ENCODE data around the gene KCNQ1OT1.

The KCNQ1OT1 gene

GRCh38 chr11:2699531-2700414 is at the start of gene KCNQ1OT1:
KCNQ1OT1 (minus strand) TSS chr11:2699994.
- DNase-seq (ENCODE audit: low read depth) = peak; percentile 68

- no peak for DNase-seq (ENCODE audit: low read depth)
Observed at GRCh38 chr11:2748814-2749554, 49.2 kb upstream of the KCNQ1OT1 start.

- DNase-seq (ENCODE audit: low read depth) = no peak
Observed at GRCh38 chr11:2748061-2748813, 48.4 kb upstream of the KCNQ1OT1 start.

- no peak for DNase-seq (ENCODE audit: low read depth)
Observed at GRCh38 chr11:2747248-2748027, 47.6 kb upstream of the KCNQ1OT1 start.

GRCh38 chr11:2746401-2747247 is 46.8 kb upstream of the KCNQ1OT1 start:
- no peak for DNase-seq (ENCODE audit: low read depth)

- DNase-seq (ENCODE audit: low read depth) = no peak
Observed at GRCh38 chr11:2745511-2745910, 45.7 kb upstream of the KCNQ1OT1 start.

- no peak for DNase-seq (ENCODE audit: low read depth)
Observed at GRCh38 chr11:2744166-2744565, 44.4 kb upstream of the KCNQ1OT1 start.

- DNase-seq (ENCODE audit: low read depth) = no peak
Observed at GRCh38 chr11:2743427-2744110, 43.8 kb upstream of the KCNQ1OT1 start.

- no peak for DNase-seq (ENCODE audit: low read depth)
Observed at GRCh38 chr11:2742611-2743426, 43.0 kb upstream of the KCNQ1OT1 start.

- no peak for DNase-seq (ENCODE audit: low read depth)
Observed at GRCh38 chr11:2742201-2742600, 42.4 kb upstream of the KCNQ1OT1 start.

GRCh38 chr11:2741377-2742131 is 41.8 kb upstream of the KCNQ1OT1 start:
- DNase-seq (ENCODE audit: low read depth) = no peak

GRCh38 chr11:2741006-2741376 is 41.2 kb upstream of the KCNQ1OT1 start:
- no peak for DNase-seq (ENCODE audit: low read depth)

GRCh38 chr11:2740275-2740940 is 40.6 kb upstream of the KCNQ1OT1 start:
- DNase-seq (ENCODE audit: low read depth) = no peak

- no peak for DNase-seq (ENCODE audit: low read depth)
Observed at GRCh38 chr11:2739531-2740274, 39.9 kb upstream of the KCNQ1OT1 start.

- no peak for DNase-seq (ENCODE audit: low read depth)
Observed at GRCh38 chr11:2738551-2739431, 39.0 kb upstream of the KCNQ1OT1 start.

- no peak for DNase-seq (ENCODE audit: low read depth)
Observed at GRCh38 chr11:2737866-2738265, 38.1 kb upstream of the KCNQ1OT1 start.
